Progenitor cell of endocrine pancreas (in vitro differentiated cells): ENCODE measurements around the gene CLIC6. TPM values are rescaled to one million over a fixed set of nuclear protein-coding genes. Genes with fewer than 3 reads are reported as not detected.
"Not testable (repeated sequence)": the region's sequence is repeated elsewhere in the genome, so short reads cannot be mapped to it uniquely, and the experiment has no call there.

Experiments
- DNase-seq: peaks from one replicate; pipeline ENCODE4 v3.0.0; 2021; ENCODE audit warnings: low spot score; ENCODE audit not compliant: unreplicated experiment
- H3K27ac Mint-ChIP-seq: 2 replicates; pipeline ENCODE4 v1.8.0; 2021; ENCODE audit warnings: mild to moderate bottlenecking, moderate library complexity, mixed read lengths
- H3K27me3 Mint-ChIP-seq: 2 replicates; pipeline ENCODE4 v1.8.0; 2021; ENCODE audit warnings: mixed read lengths
- H3K36me3 Mint-ChIP-seq: 2 replicates; pipeline ENCODE4 v1.8.0; 2022; ENCODE audit warnings: mixed read lengths; ENCODE audit not compliant: insufficient read depth
- H3K4me1 Mint-ChIP-seq: 2 replicates; pipeline ENCODE4 v1.8.0; 2021; ENCODE audit warnings: low read depth, mixed read lengths
- H3K4me3 Mint-ChIP-seq: 2 replicates; pipeline ENCODE4 v1.8.0; 2021; ENCODE audit warnings: low read depth, mild to moderate bottlenecking, moderate library complexity, mixed read lengths
- H3K9me3 Mint-ChIP-seq: 2 replicates; pipeline ENCODE4 v1.8.0; 2021; ENCODE audit warnings: low read depth, mixed read lengths
- CTCF ChIP-seq: fragments of 200-600 bp; sonication (generic); IDR thresholded peaks from one replicate; pipeline ENCODE4 v1.5.0; 2021; ENCODE audit warnings: antibody characterized with exemption, mild to moderate bottlenecking; ENCODE audit not compliant: unreplicated experiment
- total RNA-seq: library from RNA; stranded (reverse); gene quantifications from 2 replicates; pipeline ENCODE4 v1.2.1, GENCODE V29; 2021

Gene CLIC6
- total RNA-seq, 1 donor from 2014 or later = 14.1 TPM

- H3K27ac Mint-ChIP-seq = no peak overlapping the region
- no peak overlapping the region for H3K4me3 Mint-ChIP-seq
- TF ChIP-seq CTCF = no peak
- no peaks in the 10 kb centered on the region for H3K9me3 Mint-ChIP-seq
- no peaks in the 10 kb centered on the region for H3K4me1 Mint-ChIP-seq
- no peak for DNase-seq
- H3K27me3 Mint-ChIP-seq = peaks cover 7% of the 10 kb centered on the region
- H3K36me3 Mint-ChIP-seq = peaks cover 10% of the 10 kb centered on the region
Observed at GRCh38 chr21:34713621-34714020, 44.8 kb downstream of the CLIC6 start.

- H3K27me3 Mint-ChIP-seq = peaks cover 7% of the 10 kb centered on the region
- no peak overlapping the region for H3K4me3 Mint-ChIP-seq
- H3K4me1 Mint-ChIP-seq = no peaks in the 10 kb centered on the region
- no peak for DNase-seq
- H3K9me3 Mint-ChIP-seq = no peaks in the 10 kb centered on the region
- H3K36me3 Mint-ChIP-seq = peaks cover 8% of the 10 kb centered on the region
- H3K27ac Mint-ChIP-seq = no peak overlapping the region
- no peak for TF ChIP-seq CTCF
Observed at GRCh38 chr21:34715518-34715917, 46.7 kb downstream of the CLIC6 start.

GRCh38 chr21:34715985-34716596 is 47.3 kb downstream of the CLIC6 start:
- H3K27me3 Mint-ChIP-seq = peaks cover 7% of the 10 kb centered on the region
- H3K27ac Mint-ChIP-seq = no peak overlapping the region
- no peaks in the 10 kb centered on the region for H3K4me1 Mint-ChIP-seq
- peaks cover 5% of the 10 kb centered on the region for H3K36me3 Mint-ChIP-seq
- no peak for TF ChIP-seq CTCF
- H3K4me3 Mint-ChIP-seq = no peak overlapping the region
- H3K9me3 Mint-ChIP-seq = no peaks in the 10 kb centered on the region
- no peak for DNase-seq

GRCh38 chr21:34718529-34718928 is 49.7 kb downstream of the CLIC6 start:
- H3K27me3 Mint-ChIP-seq, H3K9me3 Mint-ChIP-seq, H3K27ac Mint-ChIP-seq, H3K36me3 Mint-ChIP-seq, H3K4me3 Mint-ChIP-seq, DNase-seq, H3K4me1 Mint-ChIP-seq: not testable (repeated sequence)

GRCh38 chr21:34722684-34723300 is 54.0 kb downstream of the CLIC6 start:
- Mint-ChIP-seq H3K27ac (no peak overlapping the region), H3K4me3 (no peak overlapping the region), H3K27me3 (peaks cover 5% of the 10 kb centered on the region), H3K4me1 (no peaks in the 10 kb centered on the region), H3K36me3 (no peaks in the 10 kb centered on the region), H3K9me3 (no peaks in the 10 kb centered on the region)
- peak; percentile 15 for DNase-seq
- peak; percentile 61 for TF ChIP-seq CTCF
